ENCODE results near the gene PLXDC1.

Gene PLXDC1

GRCh38 chr17:39014044-39014794, 137.2 kb downstream of the PLXDC1 start:
- DNase-seq (ENCODE audit: low read depth), result no peak

Measured in stimulated activated CD8-positive, alpha-beta memory T cell treated with anti-CD3 and anti-CD28 coated beads, Interleukin-7, amount 100 ng/mL, for 24 hours (primary cell).